Measurements from ENCODE around the gene ABCF3.
A peak's percentile ranks its signal among the peaks of the same experiment; 100 is the strongest.

The ABCF3 gene

DNA sequence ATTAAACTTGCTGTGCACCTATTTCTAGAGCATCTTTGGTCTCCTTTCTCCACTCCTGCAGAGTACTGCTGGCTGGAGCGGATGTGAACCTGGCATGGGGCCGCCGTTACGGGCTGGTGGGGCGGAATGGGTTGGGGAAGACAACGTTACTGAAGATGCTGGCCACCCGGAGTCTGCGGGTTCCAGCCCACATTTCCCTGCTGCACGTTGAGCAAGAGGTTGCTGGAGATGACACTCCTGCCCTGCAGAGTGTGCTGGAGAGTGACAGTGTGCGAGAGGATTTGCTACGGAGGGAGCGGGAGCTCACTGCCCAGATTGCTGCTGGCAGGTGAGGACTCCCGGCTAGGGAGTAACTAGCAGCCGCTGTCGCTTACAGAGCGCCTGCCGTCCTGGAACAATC, 2.1 kb downstream of the ABCF3 start:
- DNase-seq: no peak

DNA sequence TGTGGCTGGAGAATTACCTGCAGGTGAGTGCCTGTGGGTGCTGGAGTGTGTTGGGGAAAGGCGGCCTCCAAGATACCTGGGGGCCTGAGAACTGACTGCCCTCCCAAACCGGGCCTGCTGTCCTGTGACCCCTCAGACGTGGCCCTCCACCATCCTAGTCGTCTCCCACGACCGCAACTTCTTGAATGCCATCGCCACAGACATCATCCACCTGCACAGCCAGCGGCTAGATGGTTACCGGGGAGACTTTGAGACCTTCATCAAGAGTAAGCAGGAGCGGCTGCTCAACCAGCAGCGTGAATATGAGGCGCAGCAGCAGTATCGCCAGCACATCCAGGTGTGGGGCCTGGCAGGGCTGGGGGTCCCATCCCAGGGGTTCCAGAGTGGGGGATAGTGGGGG, 3.4 kb downstream of the ABCF3 start:
- DNase-seq: no peak

DNA sequence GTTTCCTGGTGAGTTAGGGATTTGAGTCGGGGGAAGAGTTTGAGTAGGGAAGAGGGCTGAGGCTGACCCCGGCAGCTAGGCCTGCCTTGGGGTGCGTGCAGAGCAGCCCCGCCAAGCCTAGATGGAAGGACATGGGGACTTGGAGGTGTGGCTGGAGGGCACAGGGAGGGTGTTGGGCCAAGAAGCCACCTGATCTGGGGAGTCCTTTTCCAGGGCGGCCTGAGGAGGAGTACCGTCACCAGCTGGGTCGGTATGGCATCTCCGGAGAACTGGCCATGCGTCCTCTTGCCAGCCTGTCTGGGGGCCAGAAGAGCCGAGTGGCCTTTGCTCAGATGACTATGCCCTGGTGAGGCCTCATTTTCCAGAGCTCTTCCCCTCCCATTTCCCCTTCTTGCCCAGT, 6.9 kb downstream of the ABCF3 start:
- no peak for DNase-seq

DNA sequence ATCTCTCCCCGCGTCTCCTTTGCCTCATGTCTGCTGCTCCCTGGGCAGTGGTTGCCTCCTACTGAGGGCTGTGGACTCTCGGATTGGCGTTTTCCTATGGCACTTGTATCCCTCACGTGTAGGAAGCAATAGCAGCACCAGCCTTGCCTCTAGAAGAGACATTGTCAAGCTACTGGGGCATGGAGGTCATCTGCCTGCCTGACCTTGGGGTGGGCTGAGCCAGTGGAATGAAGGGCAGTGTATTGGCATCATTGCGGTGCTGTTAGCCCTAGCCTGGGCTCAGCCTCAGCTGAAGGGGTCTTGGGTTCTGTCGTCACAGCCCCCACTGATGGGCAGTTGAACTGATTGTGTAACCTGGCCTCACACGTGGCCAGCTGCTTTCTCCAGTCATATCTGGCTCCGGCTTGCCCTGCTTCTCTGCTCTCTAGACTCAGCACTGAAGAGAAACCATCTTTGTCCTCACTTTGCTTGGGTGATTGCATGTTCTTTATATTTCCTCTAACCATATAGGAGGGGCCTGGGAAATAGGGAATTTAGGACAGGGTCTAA, 8.1 kb downstream of the ABCF3 start:
- no peak for DNase-seq

DNA sequence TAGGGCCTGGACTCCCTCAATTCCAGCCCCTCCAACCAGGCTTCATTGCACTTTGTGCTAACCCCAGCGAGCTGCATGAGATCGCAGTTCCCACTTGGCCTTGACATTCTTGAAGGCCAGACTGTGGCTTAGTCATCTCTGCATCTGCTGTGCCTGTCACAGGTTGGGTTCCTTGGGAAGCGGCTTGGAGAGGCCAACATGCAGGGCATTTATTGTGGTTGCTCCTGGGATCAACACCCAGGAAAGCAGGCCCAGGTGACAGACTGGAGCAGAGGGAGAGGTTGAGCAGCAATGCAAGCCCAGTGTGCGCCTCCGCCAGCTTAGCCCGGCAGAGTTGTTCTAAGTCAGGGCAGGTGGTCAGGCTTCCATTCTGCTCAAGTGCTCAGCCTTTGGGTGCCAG, 10.5 kb downstream of the ABCF3 start:
- no peak for DNase-seq

DNA sequence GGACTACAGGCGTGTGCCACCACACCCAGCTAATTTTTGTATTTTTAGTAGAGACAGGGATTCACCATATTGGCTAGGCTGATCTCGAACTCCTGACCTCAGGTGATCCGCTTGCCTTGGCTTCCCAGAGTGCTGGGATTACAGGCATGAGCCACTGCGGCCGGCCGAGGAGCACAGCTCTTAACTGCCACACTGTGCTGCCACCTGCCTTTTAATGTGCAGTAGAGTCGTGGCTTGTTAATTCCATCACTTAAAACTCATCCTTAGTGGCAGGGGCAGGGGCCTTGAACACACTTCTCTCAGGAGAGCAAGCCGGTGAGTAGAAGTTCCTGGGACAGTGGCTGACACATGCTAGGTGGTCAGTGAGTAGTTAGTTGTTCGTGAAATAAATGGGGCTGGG, 12.5 kb downstream of the ABCF3 start:
- no peak for DNase-seq

DNA sequence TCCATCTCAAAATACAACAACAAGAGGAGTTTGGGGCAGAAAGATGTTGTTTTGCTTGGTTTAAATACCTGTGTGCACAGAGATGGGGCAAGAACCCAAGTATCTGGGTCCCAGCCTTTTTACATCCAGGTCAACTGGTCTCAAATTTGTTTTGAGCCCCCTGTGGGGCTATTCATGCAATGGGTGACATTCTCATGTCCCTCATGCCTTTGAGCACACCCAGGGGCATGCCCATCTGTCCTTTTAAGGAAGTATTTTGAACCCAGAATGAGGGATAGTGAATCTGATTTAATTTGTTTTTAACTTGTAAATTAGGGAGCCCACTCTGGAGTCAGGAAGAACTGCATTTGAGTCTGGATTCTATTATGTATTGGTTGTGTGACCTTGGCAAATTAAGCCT, 14.8 kb downstream of the ABCF3 start:
- DNase-seq: no peak

DNA sequence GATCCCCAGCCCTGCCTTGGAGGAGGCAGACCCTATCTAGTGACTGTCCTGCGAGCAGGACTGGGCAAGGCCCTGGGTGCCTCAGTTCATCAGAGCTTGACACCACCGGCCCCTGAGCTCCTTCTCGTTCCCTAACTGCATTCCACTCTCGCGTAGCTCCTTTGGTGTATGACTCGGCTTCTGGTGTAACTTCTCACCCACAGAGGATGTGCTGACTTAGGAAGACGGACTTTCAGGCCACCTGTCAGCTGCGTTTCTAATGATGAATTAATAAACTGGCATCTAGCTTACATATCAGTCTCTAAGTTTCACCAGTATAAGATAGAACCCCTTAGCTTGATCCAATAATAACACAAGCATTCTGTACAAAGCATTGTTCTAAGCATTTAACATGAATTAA, 17.5 kb downstream of the ABCF3 start:
- DNase-seq: no peak

DNA sequence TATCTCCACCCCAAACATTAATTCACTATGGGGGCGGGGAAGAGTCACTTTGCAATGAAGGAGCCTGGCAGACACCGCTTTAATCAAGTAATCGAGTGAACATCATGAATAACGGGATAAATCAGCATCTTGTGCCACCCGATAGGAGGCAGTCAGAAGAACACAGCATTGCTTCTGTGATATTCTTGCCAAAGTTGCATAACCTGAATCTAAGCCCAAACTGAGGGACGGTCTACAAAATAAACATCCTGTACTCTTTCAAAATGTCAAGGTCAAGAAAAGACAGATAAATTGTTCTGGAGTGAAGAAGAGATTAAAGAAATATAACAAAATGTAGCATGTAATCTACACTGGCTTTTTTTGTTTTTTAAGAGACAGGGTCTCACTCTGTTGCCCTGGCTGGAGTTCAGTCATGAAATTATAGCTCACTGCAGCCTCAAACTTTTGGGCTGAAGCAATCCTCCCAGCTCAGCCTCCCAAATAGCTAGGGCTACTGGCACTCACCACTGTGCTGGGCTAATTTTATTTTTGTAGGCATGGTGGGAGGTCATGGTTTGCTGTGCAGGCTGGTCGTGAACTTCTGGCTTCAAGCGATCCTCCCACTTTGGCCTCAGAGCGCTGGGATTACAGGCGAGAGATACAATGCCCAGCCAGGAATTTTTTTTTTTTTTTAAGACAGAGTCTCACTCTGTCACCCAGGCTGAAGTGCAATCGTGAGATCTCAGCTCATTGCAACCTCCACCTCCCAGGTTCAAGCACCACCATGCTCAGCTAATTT, 23.3 kb downstream of the ABCF3 start:
- no peak for DNase-seq

DNA sequence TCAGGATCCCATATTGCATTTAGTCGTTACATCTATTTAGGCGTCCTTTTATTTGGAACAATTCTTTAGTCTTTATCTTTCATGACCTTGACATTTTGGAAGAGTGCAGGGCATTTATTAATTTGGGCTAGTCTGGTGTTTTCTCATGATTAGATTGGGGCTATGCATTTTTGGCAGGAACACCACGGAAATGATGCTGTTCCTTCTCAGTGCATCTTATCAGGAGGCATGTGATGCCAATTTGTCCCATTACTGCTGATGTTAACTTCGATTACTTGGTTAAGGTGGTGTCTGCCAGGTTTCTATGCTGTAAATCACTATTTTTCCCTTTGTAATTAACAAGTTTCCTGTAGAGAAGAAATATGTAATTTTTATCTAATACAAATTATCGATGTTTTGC, 25.3 kb downstream of the ABCF3 start:
- DNase-seq: no peak

DNA sequence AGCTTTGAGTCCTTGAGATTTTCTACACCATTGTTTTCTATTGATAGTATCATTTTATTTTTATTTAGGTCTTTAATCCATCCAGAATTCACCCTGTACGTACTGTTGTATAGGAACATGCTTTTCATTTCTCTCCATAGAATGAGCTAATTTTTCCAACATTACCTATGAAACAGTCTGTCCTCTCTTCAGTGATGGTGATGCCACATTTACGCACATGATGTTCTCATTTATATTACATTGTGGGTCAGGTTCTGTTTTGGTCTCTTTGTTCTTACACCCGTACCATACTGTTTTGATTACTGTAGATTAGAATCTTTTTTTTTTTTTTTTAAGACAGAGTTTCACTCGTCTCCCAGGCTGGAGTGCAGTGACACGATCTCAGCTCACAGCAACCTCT, 25.7 kb downstream of the ABCF3 start:
- no peak for DNase-seq

DNA sequence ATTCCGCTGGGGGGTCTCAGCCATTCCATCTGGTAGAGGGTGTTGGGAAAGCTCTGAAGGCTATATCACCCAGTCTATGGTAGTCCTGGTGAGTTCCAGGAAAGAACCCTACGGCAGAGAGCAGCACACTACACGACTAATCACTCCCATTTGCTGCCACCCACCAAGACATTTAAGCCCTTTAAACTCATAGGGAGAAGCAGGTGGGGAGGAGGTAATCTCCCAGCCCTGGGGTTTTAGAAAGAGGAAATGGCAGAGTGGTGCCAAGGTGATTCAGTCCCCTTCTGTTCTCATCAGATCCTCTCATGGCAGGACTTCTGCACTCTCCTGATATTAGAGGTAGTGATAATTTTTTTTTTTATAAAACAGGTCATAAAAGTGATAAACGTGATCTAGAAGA, 32.8 kb downstream of the ABCF3 start:
- DNase-seq: no peak

DNA sequence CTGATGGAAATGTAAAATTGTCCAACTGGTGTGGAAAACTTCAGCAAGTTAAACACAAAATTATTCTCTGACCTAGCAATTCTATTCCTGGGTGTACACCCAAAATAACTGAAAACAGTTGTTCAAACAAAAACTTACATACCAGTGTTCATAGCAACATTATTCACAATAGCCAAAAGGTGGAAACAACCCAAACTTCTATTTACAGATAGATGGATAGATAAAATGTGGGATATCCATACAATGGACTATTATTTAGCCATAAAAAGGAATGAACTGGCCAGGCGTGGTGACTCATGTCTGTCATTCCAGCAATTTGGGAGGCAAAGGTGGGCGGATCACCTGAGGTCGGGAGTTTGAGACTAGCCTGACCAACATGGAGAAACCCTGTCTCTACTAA, 36.5 kb downstream of the ABCF3 start:
- no peak for DNase-seq

DNA sequence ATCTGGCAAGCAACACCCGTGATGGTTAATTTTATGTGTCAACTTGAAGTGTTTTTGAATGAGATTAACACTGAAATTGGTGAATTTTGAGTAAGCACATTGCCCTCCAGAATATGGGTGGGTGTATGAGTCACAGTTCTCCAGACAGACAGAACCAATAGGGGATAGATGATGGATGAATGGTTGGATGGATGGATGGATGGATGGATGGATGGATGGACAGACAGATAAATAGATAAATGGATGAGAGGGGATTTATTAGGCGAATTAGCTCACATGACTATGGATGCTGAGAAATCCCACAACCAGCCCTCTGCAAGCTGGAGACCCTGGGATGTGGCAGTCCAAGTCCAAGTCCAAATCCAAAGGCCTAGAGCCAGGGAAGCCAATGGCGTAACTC, 37.9 kb downstream of the ABCF3 start:
- no peak for DNase-seq

DNA sequence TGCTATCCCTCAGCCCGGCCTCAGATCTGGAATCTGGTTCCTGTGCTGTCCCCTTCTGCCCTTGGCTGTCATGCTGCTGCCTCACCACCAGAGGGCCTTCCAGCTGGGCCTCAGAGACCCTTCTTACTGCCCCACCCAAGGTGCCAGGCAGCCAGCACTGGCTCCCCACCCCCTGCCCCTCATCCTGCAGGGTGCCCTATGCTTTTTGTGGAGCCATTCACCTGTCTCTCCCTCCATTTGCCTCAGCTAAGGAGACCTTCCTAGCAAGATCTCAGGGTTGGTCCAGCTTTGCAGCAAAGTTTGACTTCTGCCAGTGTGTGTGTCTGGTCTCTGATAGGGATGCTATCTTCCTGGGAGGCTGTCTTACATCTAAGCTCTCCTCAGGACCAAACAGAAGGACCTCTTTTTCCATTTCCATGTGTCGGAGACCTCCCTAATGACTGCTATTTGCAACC, 41.5 kb downstream of the ABCF3 start:
- no peak for DNase-seq

DNA sequence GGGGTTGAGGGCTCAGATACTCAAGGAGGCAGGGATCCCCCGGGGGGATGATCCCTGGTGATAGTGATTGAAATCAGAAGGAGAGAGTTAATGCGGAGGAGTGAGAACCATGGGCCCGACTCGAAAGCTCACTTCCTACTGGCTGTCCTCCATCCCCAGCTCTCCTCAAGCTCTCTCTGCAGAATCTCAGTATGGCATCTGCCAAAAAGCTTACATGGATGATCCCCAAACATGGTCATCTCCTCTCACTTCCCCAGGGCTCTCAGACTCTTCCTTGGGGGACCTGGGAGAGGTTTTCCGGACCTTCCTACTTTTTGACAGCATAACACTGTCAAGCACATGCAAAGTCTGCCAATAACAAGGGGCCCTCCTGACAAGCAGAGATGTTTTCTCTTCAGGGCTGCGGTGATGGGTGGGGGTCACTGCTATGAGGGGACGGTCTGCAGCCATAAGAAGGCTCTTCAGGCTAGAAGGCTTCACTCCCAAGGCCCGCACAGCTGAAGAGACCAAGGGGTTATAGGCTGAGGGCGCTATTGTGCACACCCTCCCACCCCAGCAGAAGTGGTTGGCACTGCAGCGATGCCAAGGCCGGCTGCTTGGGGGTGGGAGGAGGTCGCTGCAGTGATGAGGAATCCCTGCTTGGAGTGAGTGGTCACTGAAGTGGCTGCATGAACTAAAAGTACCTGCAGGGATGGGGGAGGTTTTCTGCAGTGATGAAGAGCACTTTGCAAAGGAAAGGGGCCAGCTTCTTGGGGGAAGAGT, 42.6 kb downstream of the ABCF3 start:
- DNase-seq: no peak

DNA sequence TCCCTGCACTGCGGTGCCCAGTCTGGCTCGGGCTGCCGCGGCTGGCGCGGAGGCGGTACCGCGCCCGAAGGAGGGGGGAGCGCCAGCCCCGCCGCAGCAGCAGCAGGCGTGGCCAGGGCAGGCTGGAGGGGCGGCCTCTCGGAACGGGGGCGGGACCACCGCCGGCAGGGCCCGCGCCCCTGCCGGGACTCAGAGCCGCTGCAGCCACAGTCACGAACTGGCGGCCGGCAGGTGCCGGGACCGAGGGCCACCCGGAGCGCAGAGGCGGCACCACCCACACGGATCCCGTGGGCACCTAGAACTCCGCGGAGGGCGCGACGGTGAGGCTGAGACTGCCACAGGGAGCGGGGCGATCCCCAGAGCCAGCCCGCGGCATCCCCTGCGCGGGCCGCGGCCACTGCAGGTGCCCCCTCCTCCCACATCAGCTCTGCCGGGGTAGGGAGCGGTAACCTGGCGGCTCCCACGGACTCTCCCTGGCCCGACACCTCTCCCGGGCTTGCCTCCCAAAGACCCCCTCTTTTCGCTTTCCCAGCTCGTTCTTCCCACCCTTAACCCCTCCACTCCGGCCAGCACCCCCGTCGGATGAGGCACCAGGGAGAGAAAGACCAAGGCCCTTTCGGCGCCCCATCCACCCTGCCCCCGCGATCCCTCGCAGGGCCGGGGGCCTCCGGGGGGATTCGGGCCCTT, 43.5 kb downstream of the ABCF3 start, which contains the start of gene VWA5B2:
TSS of gene VWA5B2 (plus strand) at position 192 of the 687 bp plus-strand sequence. CDS start 944 bp downstream, outside the sequence.
- peak; percentile 65 for DNase-seq

DNA sequence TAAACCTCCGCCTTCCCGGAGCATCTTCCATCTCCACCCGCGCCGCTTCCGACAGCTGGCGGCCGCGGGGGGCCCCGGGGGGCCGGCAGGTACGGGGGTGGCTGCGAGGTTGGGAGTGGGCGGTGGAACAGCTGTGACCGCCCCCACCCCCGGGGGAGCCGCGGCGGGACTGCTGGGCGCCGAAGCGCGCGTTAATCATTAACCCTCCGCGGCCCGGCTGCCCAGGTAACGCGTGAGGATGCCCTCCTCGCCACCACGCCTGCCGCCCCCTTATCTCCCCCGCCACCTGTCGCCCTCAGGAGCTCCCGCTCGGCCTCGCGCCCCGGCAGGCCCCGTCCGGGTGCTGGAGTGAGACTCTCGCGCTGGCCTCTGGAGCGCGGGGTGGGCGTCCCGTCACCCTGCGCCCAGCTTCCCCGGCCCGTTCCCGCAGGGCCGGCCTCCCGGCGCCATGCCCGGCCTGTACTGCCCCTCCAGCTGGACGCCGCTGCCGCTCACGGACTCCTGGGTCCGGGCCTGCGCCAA, 44.1 kb downstream of the ABCF3 start:
- no peak for DNase-seq

DNA sequence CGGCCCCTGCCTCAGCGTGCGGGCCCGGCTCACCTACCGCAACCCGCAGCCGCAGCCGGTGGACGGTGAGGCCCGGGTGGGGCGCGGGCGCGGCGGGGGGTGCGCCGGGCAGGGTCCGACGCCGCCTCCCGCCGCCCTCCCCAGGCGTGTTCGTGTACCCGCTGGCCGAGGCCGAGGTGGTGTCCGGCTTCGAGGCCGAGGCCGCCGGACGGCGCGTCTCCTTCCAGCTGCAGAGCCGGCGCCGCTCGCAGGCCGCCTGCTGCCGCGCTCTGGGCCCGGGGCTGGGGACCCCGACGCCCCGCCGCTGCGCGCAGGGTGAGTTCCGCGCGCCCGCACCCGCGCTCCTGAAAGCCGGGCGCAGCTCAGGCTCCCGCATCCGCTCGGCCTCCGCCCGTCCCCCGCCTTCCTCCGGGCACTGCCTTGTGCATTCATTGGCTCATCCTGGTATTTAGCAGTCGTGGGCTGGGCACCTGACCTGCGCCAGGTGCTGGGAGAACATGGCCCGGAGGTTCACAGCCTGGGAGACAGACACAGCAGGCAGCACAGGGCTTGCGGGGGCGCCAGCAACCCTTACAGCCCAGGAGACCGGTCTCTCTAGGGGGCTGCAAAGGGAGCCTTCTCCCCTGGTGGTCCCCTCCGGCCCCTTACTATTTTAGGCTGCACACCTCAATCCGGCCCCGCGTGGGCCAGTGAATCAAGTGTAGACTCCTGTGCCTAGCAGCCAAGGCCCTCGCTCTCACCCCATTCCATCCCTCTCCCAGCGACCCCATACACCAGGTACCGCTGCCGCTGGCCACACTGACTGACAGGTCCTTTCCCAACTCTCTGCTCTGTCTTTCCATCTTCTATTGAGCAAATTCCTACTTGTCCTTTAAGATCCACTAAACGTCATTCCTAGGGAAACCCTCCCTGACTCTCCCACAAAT, 44.9 kb downstream of the ABCF3 start:
- no peak for DNase-seq

DNA sequence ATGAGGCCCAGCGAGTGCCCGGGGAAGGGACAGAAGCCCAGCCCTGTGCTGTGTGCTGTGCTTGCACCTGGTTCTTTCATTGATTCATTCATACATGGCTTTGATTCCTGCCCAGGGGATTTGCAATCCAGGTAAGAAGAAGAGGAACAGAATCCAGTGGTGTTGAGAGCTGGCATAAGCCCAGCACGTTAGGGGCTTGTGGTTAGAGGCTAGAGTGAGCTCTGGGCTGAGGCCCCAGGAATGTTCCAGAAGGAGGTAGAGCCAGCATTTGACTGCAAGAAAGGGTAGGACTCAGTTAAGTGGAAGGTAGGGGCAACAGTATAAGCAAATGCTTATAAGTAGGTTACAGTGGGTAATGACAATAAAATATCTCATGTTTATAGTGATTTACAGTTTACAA, 45.7 kb downstream of the ABCF3 start:
- no peak for DNase-seq

DNA sequence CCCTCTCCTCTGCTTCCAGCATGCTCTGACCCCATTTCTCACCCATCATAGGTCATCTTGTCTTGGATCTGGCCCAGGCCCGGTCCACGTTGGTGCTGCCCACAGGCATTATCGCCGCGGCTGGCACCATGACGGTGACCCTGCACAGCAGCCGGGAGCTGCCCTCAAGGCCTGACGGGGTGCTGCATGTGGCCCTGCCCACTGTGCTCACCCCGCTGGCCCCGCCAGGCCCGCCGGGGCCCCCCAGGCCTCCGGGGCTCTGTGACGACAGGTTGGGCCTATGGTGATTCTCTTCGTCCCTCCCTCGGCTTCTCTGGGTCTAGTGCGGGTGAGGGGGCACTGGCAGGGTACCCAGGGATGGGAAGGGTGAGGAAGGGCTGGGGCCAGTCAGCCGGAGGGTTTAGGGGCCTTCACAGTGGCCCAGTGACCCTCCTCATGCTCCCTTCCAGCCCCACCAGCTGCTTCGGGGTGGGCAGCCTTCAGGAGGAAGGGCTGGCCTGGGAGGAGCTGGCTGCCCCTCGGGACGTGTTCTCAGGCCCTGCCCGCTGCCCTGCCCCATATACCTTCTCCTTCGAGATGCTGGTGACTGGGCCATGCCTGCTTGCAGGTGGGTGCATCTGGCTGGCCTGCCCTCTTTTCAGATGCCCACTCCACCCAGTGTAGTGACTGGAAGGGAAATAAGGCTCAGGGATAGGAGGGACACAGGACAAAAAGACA, 47.3 kb downstream of the ABCF3 start:
- no peak for DNase-seq

Measured in right hindlimb (tissue), 1 donor.